ENCODE measurements around the gene ELMO1.
A peak's percentile ranks its signal among the peaks of the same experiment; 100 is the strongest.

Gene ELMO1

GRCh38 chr7:36961693-36962092 is 487.0 kb downstream of the ELMO1 start:
- no peak for DNase-seq

GRCh38 chr7:36961097-36961496 is 487.6 kb downstream of the ELMO1 start:
- no peak for DNase-seq

- no peak for DNase-seq
Observed at GRCh38 chr7:36960105-36960504, 488.6 kb downstream of the ELMO1 start.

- no peak for DNase-seq
Observed at GRCh38 chr7:36958111-36958733, 490.4 kb downstream of the ELMO1 start.

GRCh38 chr7:36957620-36958019 is 491.0 kb downstream of the ELMO1 start:
- DNase-seq: no peak

- DNase-seq: no peak
Observed at GRCh38 chr7:36956814-36957213, 491.9 kb downstream of the ELMO1 start.

GRCh38 chr7:36955456-36956129 is 493.1 kb downstream of the ELMO1 start:
- DNase-seq: no peak

- no peak for DNase-seq
Observed at GRCh38 chr7:36951257-36951697, 497.4 kb downstream of the ELMO1 start.

GRCh38 chr7:36949711-36950600 is 498.7 kb downstream of the ELMO1 start:
- DNase-seq: peak; percentile 27

GRCh38 chr7:36946401-36946739 is 502.3 kb downstream of the ELMO1 start:
- DNase-seq: no peak

- DNase-seq: peak; percentile 68
Observed at GRCh38 chr7:36945612-36946400, 502.9 kb downstream of the ELMO1 start.

GRCh38 chr7:36944838-36945237 is 503.8 kb downstream of the ELMO1 start:
- DNase-seq: no peak

GRCh38 chr7:36943591-36944435 is 504.9 kb downstream of the ELMO1 start:
- DNase-seq: no peak

GRCh38 chr7:36942955-36943354 is 505.7 kb downstream of the ELMO1 start:
- no peak for DNase-seq

- no peak for DNase-seq
Observed at GRCh38 chr7:36942541-36942940, 506.1 kb downstream of the ELMO1 start.

- no peak for DNase-seq
Observed at GRCh38 chr7:36942025-36942424, 506.6 kb downstream of the ELMO1 start.

GRCh38 chr7:36941359-36941758 is 507.3 kb downstream of the ELMO1 start:
- no peak for DNase-seq

GRCh38 chr7:36939816-36940215 is 508.8 kb downstream of the ELMO1 start:
- no peak for DNase-seq

- no peak for DNase-seq
Observed at GRCh38 chr7:36937754-36938563, 510.7 kb downstream of the ELMO1 start.

- DNase-seq: no peak
Observed at GRCh38 chr7:36931892-36932291, 516.8 kb downstream of the ELMO1 start.

- DNase-seq: no peak
Observed at GRCh38 chr7:36929791-36930190, 518.9 kb downstream of the ELMO1 start.

Data from NCI-H2029 treated with DMSO at 0.1 percent for 48 hours (cell line).